Mesothelial cell of epicardium (in vitro differentiated cells): Measurements from ENCODE around the gene TEPSIN. TPM values are rescaled to one million over a fixed set of nuclear protein-coding genes. Genes with fewer than 3 reads are reported as not detected.

Source experiments
- DNase-seq, 2 experiments: peaks; one replicate each; pipeline ENCODE4 v3.0.0; 2021; ENCODE audit warnings: low spot score in 2 of 2; ENCODE audit not compliant: unreplicated experiment in 2 of 2
- H3K27ac Mint-ChIP-seq: 2 replicates; pipeline ENCODE4 v1.8.0; 2021; ENCODE audit warnings: mixed read lengths
- H3K27me3 Mint-ChIP-seq: 2 replicates; pipeline ENCODE4 v1.8.0; 2021; ENCODE audit warnings: low read depth, mixed read lengths
- H3K36me3 Mint-ChIP-seq: 2 replicates; pipeline ENCODE4 v1.8.0; 2021; ENCODE audit warnings: mixed read lengths
- H3K4me1 Mint-ChIP-seq: 2 replicates; pipeline ENCODE4 v1.8.0; 2021; ENCODE audit warnings: mixed read lengths
- H3K4me3 Mint-ChIP-seq: 2 replicates; pipeline ENCODE4 v1.8.0; 2021; ENCODE audit warnings: mild to moderate bottlenecking, moderate library complexity, mixed read lengths
- H3K9me3 Mint-ChIP-seq: 2 replicates; pipeline ENCODE4 v1.8.0; 2021; ENCODE audit warnings: mixed read lengths
- total RNA-seq: library from RNA; stranded (reverse); gene quantifications from 3 replicates; pipeline ENCODE4 v1.2.1, GENCODE V29; 2021
- TF ChIP-seq, protein P1 (sequence below): fragments of 200-600 bp; sonication (generic); IDR thresholded peaks from one replicate; pipeline ENCODE4 v1.5.0; 2021; ENCODE audit warnings: antibody characterized with exemption; ENCODE audit not compliant: unreplicated experiment

The TEPSIN gene
- total RNA-seq, 1 donor from 2014 or later = 44.6 TPM

- Mint-ChIP-seq H3K27ac (no peak overlapping the region), H3K4me1 (no peaks in the 10 kb centered on the region), H3K36me3 (peaks cover 3% of the 10 kb centered on the region), H3K27me3 (no peaks in the 10 kb centered on the region), H3K4me3 (no peak overlapping the region), H3K9me3 (no peaks in the 10 kb centered on the region)
- TF ChIP-seq, protein P1, sequence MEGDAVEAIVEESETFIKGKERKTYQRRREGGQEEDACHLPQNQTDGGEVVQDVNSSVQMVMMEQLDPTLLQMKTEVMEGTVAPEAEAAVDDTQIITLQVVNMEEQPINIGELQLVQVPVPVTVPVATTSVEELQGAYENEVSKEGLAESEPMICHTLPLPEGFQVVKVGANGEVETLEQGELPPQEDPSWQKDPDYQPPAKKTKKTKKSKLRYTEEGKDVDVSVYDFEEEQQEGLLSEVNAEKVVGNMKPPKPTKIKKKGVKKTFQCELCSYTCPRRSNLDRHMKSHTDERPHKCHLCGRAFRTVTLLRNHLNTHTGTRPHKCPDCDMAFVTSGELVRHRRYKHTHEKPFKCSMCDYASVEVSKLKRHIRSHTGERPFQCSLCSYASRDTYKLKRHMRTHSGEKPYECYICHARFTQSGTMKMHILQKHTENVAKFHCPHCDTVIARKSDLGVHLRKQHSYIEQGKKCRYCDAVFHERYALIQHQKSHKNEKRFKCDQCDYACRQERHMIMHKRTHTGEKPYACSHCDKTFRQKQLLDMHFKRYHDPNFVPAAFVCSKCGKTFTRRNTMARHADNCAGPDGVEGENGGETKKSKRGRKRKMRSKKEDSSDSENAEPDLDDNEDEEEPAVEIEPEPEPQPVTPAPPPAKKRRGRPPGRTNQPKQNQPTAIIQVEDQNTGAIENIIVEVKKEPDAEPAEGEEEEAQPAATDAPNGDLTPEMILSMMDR = no peak
- DNase-seq = no peak
These were observed 31.0 kb downstream of the TEPSIN start for GRCh38 chr17:81207610-81208581.

DNA sequence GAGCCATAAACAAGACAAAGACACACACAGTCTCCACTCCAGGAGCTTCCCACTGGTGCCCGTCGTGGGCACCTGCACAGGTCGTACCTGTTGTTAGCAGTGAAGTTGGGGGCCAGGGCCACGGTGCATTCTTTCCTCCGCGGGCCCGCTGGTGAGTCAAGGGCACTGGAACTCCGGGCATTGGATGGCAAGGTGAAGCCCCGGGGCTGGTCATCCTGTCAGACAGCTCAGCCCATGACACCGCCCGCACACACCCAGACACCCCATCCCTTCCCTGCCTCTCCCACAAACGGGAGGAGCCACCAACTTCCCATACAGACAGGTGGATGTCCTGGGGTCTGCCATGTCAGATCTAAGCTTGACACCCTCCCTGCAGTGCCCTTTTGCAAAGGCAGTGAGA is 32.2 kb downstream of the TEPSIN start:
- Mint-ChIP-seq H3K9me3 (no peaks in the 10 kb centered on the region), H3K4me1 (no peaks in the 10 kb centered on the region), H3K4me3 (no peak overlapping the region), H3K27me3 (no peaks in the 10 kb centered on the region), H3K36me3 (peaks cover 4% of the 10 kb centered on the region), H3K27ac (no peak overlapping the region)
- DNase-seq = no peak
- TF ChIP-seq, protein P1 = no peak

DNA sequence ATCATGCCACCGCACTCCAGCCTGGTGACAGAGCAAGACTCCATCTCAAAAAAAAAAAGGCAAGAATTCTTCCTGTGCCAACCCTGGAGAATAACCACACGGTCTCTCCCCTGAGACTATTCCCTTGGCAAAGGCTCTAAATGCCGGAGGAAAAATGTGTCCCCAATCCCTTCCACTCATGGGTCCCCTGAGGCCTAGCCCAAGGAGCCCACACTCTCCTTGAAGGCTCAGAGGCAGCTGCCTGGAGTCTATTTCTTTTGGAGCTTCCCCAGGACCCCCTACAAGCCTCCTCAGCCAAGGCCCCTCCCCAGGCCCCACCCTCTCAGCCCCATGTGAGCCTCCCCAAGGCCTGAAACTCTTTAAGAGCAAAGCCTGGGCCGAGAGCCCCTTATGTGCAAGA is 32.7 kb downstream of the TEPSIN start:
- no peaks in the 10 kb centered on the region for H3K9me3 Mint-ChIP-seq
- H3K36me3 Mint-ChIP-seq = peaks cover 4% of the 10 kb centered on the region
- H3K27ac Mint-ChIP-seq = no peak overlapping the region
- DNase-seq = no peak
- H3K27me3 Mint-ChIP-seq = no peaks in the 10 kb centered on the region
- H3K4me1 Mint-ChIP-seq = no peaks in the 10 kb centered on the region
- TF ChIP-seq, protein P1 = no peak
- no peak overlapping the region for H3K4me3 Mint-ChIP-seq

DNA sequence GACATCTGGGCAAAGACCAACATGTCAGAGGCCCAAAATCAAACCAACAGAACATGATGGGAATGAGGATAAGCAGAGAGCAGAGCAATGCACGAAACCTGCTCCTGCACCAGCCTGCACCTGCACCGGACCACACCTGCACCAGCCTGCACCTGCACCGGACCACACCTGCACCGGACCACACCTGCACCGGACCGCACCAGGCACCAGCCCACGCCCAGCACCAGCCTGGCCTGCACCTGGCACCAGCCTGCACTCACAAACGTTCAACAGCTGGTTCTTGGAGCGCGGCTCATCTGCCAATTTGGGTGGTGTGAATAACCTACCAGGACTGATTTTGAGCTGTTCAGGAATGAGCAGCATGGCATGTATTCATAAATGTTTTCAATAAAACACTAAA is 34.3 kb downstream of the TEPSIN start:
- H3K4me3 Mint-ChIP-seq = no peak overlapping the region
- peaks cover 4% of the 10 kb centered on the region for H3K36me3 Mint-ChIP-seq
- no peaks in the 10 kb centered on the region for H3K4me1 Mint-ChIP-seq
- DNase-seq = no peak
- H3K9me3 Mint-ChIP-seq = no peaks in the 10 kb centered on the region
- no peaks in the 10 kb centered on the region for H3K27me3 Mint-ChIP-seq
- TF ChIP-seq, protein P1 = no peak
- no peak overlapping the region for H3K27ac Mint-ChIP-seq

DNA sequence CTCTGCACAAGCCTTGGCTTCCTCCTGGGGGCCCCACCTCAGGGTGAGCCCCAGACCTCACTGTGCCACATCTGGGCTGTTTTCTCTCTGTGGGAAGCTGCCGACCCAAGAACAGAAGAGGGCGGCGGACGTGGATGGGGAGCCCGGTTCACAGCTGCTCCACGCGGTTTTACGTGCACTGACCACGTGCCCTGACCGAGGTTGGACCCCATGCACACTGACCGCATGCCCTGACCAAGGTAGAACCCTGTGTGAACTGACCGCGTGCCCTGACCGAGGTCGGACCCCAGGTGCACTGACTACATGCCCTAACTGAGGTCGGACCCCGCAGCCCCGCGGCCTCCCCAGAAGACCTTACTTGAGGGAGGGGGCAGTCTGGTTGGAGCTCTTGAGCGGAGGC is 35.7 kb downstream of the TEPSIN start:
- TF ChIP-seq, protein P1 = no peak
- DNase-seq = no peak
- H3K36me3 Mint-ChIP-seq = peaks cover 4% of the 10 kb centered on the region
- no peaks in the 10 kb centered on the region for H3K9me3 Mint-ChIP-seq
- no peak overlapping the region for H3K4me3 Mint-ChIP-seq
- no peaks in the 10 kb centered on the region for H3K4me1 Mint-ChIP-seq
- H3K27me3 Mint-ChIP-seq = no peaks in the 10 kb centered on the region
- no peak overlapping the region for H3K27ac Mint-ChIP-seq
